GM12874 (cell line): ENCODE data around the gene ASAP2.

Experiments
- CTCF ChIP-seq: IDR thresholded peaks from 2 replicates; pipeline ENCODE4 v1.5.1; 2011; ENCODE audit warnings: low read depth, mild to moderate bottlenecking, control low read depth, low read length, moderate library complexity; ENCODE audit not compliant: insufficient read depth

ASAP2 gene

GRCh38 chr2:9405636-9406035 is 199.0 kb downstream of the ASAP2 start:
- TF ChIP-seq CTCF = no peak

GRCh38 chr2:9406529-9407362 is 200.1 kb downstream of the ASAP2 start:
- TF ChIP-seq CTCF = no peak

- TF ChIP-seq CTCF = no peak
These were observed 200.8 kb downstream of the ASAP2 start for GRCh38 chr2:9407363-9407811.

- TF ChIP-seq CTCF = no peak
These were observed 202.1 kb downstream of the ASAP2 start for GRCh38 chr2:9408641-9409151.

- no peak for TF ChIP-seq CTCF
These were observed 203.5 kb downstream of the ASAP2 start for GRCh38 chr2:9410108-9410507.

GRCh38 chr2:9412781-9413180 is 206.2 kb downstream of the ASAP2 start:
- no peak for TF ChIP-seq CTCF

GRCh38 chr2:9415516-9416169 is 209.0 kb downstream of the ASAP2 start:
- TF ChIP-seq CTCF = no peak
